Glutamatergic neuron (in vitro differentiated cells): ENCODE data around the gene TLCD3B. TPM values are rescaled to one million over a fixed set of nuclear protein-coding genes. Genes with fewer than 3 reads are reported as not detected.

Experiments used
- DNase-seq: peaks from one replicate; pipeline ENCODE4 v3.0.0; 2022
- H3K27ac Mint-ChIP-seq: one replicate; pipeline ENCODE4 v1.8.0; 2020; ENCODE audit warnings: mild to moderate bottlenecking, mixed read lengths, inconsistent platforms; ENCODE audit not compliant: unreplicated experiment
- H3K27me3 Mint-ChIP-seq: one replicate; pipeline ENCODE4 v1.8.0; 2020; ENCODE audit warnings: mild to moderate bottlenecking, moderate library complexity, mixed read lengths, inconsistent platforms; ENCODE audit not compliant: unreplicated experiment
- H3K36me3 Mint-ChIP-seq: one replicate; pipeline ENCODE4 v1.8.0; 2020; ENCODE audit warnings: mild to moderate bottlenecking, mixed read lengths, inconsistent platforms; ENCODE audit not compliant: unreplicated experiment
- H3K4me1 Mint-ChIP-seq: one replicate; pipeline ENCODE4 v1.8.0; 2020; ENCODE audit warnings: mild to moderate bottlenecking, low read depth, mixed read lengths, inconsistent platforms; ENCODE audit not compliant: unreplicated experiment
- H3K4me3 Mint-ChIP-seq: one replicate; pipeline ENCODE4 v1.8.0; 2020; ENCODE audit warnings: mild to moderate bottlenecking, mixed read lengths, inconsistent platforms; ENCODE audit not compliant: unreplicated experiment
- H3K9me3 Mint-ChIP-seq: one replicate; pipeline ENCODE4 v1.8.0; 2020; ENCODE audit warnings: mild to moderate bottlenecking, moderate library complexity, mixed read lengths, inconsistent platforms; ENCODE audit not compliant: unreplicated experiment
- total RNA-seq: library from RNA; stranded (reverse); fragmentation: NEBNext Ultra II Directional; extraction: Animal tissue kit (Norgen Biotek cat#: 25700); gene quantifications from one replicate; pipeline ENCODE4 v1.2.1, GENCODE V29; 2021; ENCODE audit not compliant: unreplicated experiment
- TF ChIP-seq, protein P1 (sequence below): fragments of 200-600 bp; sonication (generic); IDR thresholded peaks from one replicate; pipeline ENCODE4 v1.5.0; 2021; ENCODE audit not compliant: partially characterized antibody, unreplicated experiment

The TLCD3B gene
- total RNA-seq, 1 donor from 2014 or later = 253 TPM

DNA sequence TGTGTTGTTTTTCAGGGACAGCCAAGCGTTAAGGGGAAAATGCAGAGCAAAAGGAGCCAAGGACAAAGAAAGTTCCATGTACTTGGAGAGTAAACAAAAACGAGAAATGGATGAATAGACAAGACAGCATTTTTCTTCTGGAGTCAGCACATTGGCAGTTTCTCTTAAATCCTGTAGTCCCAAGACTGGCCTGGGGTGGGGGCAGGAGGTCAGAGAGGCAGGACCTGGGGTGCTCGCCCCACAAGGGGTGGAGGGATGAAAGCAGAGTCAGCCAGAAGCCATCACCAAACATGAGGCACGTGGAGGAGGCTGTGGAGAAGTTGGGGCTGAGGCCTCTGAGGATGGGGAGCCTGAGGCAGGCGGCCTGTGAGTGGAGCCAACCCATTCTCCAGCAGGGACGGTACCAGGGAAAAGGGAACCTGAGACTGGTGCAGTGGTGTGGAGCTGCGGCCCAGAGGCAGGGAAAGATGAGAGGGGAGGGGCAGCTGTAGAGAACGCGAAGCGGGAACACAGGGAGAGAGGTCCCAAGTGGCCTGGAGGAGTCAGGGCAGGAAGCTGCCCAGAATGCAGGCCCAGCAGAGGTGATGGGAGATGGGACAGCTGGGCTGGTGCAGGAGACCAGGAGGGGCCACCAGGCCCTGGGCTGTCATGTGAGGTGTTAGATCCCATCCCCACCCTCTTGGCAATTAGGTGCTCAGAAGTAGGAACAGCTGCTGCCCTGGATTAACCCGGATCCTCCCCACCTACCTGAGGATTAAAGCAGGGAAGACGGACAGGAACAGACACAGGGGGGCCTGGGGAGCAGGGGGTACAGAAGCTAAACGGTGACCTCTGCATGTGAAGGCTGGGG is 3.3 kb downstream of the TLCD3B start:
- H3K27me3 Mint-ChIP-seq = peaks cover 17% of the 10 kb centered on the region
- TF ChIP-seq, protein P1, sequence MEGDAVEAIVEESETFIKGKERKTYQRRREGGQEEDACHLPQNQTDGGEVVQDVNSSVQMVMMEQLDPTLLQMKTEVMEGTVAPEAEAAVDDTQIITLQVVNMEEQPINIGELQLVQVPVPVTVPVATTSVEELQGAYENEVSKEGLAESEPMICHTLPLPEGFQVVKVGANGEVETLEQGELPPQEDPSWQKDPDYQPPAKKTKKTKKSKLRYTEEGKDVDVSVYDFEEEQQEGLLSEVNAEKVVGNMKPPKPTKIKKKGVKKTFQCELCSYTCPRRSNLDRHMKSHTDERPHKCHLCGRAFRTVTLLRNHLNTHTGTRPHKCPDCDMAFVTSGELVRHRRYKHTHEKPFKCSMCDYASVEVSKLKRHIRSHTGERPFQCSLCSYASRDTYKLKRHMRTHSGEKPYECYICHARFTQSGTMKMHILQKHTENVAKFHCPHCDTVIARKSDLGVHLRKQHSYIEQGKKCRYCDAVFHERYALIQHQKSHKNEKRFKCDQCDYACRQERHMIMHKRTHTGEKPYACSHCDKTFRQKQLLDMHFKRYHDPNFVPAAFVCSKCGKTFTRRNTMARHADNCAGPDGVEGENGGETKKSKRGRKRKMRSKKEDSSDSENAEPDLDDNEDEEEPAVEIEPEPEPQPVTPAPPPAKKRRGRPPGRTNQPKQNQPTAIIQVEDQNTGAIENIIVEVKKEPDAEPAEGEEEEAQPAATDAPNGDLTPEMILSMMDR = no peak

DNA sequence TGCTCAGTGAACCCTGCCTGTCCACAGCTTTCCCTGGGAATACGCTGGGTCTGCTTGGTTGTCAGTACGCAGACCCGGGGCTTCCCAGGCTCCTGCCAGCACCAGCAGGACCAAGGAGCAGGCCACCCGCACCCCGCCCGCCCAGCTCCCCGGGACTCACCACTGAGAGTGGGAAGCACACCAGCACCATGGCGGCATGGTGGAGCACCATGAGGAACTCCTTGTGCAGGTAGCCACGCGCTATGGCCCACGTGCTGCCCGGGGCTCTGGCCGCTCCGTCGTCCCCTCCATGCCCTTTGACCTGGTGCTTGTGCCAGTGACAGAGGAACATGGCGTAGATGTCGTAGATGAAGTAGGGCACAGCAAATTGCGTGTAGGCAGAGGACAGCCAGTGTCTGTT is 4.6 kb downstream of the TLCD3B start:
- H3K4me1 Mint-ChIP-seq = peaks cover 24% of the 10 kb centered on the region
- no peak overlapping the region for H3K27ac Mint-ChIP-seq
- peaks cover 17% of the 10 kb centered on the region for H3K27me3 Mint-ChIP-seq
- no peaks in the 10 kb centered on the region for H3K36me3 Mint-ChIP-seq
- peak overlapping the region; percentile 50 for H3K4me3 Mint-ChIP-seq
- H3K9me3 Mint-ChIP-seq = peaks cover 7% of the 10 kb centered on the region
- TF ChIP-seq, protein P1 = no peak
- DNase-seq = no peak

More for the DNA sequence above, 3.3 kb downstream of the TLCD3B start:
- H3K4me1 Mint-ChIP-seq = peaks cover 29% of the 10 kb centered on the region
- peak overlapping the region; percentile 82 for H3K4me3 Mint-ChIP-seq
- no peaks in the 10 kb centered on the region for H3K36me3 Mint-ChIP-seq
- H3K27ac Mint-ChIP-seq = peak overlapping the region; percentile 83
- peaks cover 7% of the 10 kb centered on the region for H3K9me3 Mint-ChIP-seq
- peak; percentile 53 for DNase-seq

DNA sequence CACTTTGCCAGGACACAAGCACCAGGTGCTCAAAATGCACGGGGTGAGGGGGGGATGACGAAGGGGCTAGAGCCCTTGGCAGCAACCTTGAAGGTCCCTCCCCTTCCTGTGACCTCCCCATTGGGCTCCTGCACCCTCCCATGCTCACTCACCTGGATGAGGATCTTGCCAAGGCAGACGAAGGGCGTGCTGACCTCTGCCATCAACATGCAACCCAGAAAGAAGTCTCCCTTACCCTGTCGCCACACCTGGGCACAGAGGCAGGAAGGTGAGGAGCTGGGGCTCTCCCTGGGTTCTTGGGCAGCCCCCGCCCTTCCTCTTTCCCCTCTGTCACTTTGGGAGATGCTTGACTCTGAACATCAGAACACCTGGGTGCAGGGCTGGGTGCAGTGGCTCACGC is 5.5 kb downstream of the TLCD3B start:
- peaks cover 7% of the 10 kb centered on the region for H3K9me3 Mint-ChIP-seq
- H3K4me1 Mint-ChIP-seq = peaks cover 25% of the 10 kb centered on the region
- TF ChIP-seq, protein P1 = no peak
- no peak for DNase-seq
- peaks cover 17% of the 10 kb centered on the region for H3K27me3 Mint-ChIP-seq
- no peaks in the 10 kb centered on the region for H3K36me3 Mint-ChIP-seq
- H3K27ac Mint-ChIP-seq = no peak overlapping the region
- no peak overlapping the region for H3K4me3 Mint-ChIP-seq

DNA sequence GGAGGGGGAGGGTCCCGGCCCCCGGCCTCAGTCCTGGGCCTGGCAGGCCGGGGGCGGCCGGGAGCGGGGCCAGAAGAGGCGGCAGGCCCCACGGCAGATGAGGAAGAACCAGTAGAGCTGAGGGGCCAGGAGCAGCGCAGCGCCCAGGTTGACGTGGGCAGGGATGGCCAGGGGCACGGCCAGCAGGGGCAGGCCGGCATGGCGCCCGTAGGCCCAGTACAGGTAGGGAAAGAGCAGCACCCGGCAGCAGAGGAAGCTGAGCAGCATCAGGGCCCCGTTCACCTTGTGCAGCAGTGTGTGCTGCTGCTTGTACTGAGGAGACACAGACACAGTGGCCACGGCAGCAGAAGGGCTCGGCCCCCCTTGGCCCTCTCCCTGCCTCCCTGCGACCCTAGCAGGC is 5.9 kb downstream of the TLCD3B start:
- Mint-ChIP-seq H3K4me3 (no peak overlapping the region), H3K27me3 (peaks cover 17% of the 10 kb centered on the region), H3K9me3 (peaks cover 7% of the 10 kb centered on the region), H3K4me1 (peaks cover 25% of the 10 kb centered on the region), H3K27ac (no peak overlapping the region), H3K36me3 (no peaks in the 10 kb centered on the region)
- DNase-seq = no peak
- TF ChIP-seq, protein P1 = no peak

DNA sequence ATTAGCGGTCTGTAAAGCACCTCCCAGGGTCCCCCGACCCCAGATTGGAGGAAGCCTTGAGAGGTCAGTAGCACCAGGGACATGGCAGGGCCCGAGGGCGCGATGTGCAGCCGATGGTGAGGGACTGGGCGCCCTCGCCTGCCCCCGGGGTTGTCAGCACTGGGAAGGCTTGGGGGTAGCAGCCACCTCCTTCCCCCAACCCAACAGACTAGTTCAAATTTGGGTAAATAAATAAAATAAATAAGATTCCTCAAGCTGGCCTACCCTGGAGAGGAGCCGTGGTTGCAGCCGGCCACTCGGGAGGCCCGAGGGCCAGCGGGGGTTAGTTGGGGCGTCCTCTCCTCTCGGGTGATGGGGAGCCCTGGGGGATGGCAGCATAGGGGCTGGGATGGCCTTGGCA is 6.6 kb downstream of the TLCD3B start:
- TF ChIP-seq, protein P1 = no peak
- no peak for DNase-seq
- peaks cover 5% of the 10 kb centered on the region for H3K9me3 Mint-ChIP-seq
- peaks cover 14% of the 10 kb centered on the region for H3K27me3 Mint-ChIP-seq
- H3K27ac Mint-ChIP-seq = no peak overlapping the region
- H3K4me1 Mint-ChIP-seq = peaks cover 20% of the 10 kb centered on the region
- no peaks in the 10 kb centered on the region for H3K36me3 Mint-ChIP-seq
- H3K4me3 Mint-ChIP-seq = no peak overlapping the region
